PC-3 (cell line): Measurements from ENCODE around the gene RHCE. TPM values are rescaled to one million over a fixed set of nuclear protein-coding genes. Genes with fewer than 3 reads are reported as not detected.
"Not testable (repeated sequence)": the region's sequence is repeated elsewhere in the genome, so short reads cannot be mapped to it uniquely, and the experiment has no call there.

Source experiments
- ATAC-seq: fragments of 200-7000 bp; cut with Tn5 transposase; 2 replicates; pipeline ENCODE4 v1.9.1; 2020; ENCODE audit warnings: mild to moderate bottlenecking, moderate library complexity
- BruUV-seq: library from RNA; stranded (reverse); fragments of 400-500 nt; replicated peaks from 2 replicates; lab custom pipeline; 2021; lab: Mats Ljungman, UMichigan
- CTCF ChIA-PET: fragments of 300-600 bp; sonication (Branson Sonifier 250); formaldehyde crosslinking; loops from one replicate; lab custom pipeline; 2022; ENCODE audit warnings: antibody characterized with exemption; lab: Charles Lee
- POLR2A ChIA-PET: fragments of 300-600 bp; sonication (Branson Sonifier 250); formaldehyde crosslinking; loops from one replicate; lab custom pipeline; 2022; ENCODE audit warnings: antibody characterized with exemption; ENCODE audit not compliant: unreplicated experiment; lab: Charles Lee
- DNase-seq: peaks from one replicate; pipeline ENCODE4 v3.0.0-alpha.2; 2015
- H2AFZ ChIP-seq: fragments of 300-600 bp; sonication (generic); 2 replicates; pipeline ENCODE4 v1.6.0; 2016; ENCODE audit warnings: antibody characterized with exemption, low read length
- H3F3A ChIP-seq: fragments of 300-600 bp; sonication (generic); one replicate; pipeline ENCODE4 v1.6.0; 2017; ENCODE audit warnings: antibody characterized with exemption, low read length, control low read depth, mild to moderate bottlenecking; ENCODE audit not compliant: unreplicated experiment
- H3K27ac ChIP-seq: fragments of 300-600 bp; sonication (generic); 2 replicates; pipeline ENCODE4 v1.5.1; 2016; ENCODE audit warnings: mild to moderate bottlenecking, low read length
- H3K27me3 ChIP-seq: fragments of 300-600 bp; sonication (generic); 2 replicates; pipeline ENCODE4 v1.6.1; 2016; ENCODE audit warnings: low read length, mixed read lengths
- H3K36me3 ChIP-seq: fragments of 300-600 bp; sonication (generic); 2 replicates; pipeline ENCODE4 v1.6.1; 2016; ENCODE audit warnings: low read depth, mixed run types, low read length, mixed read lengths
- H3K4me1 ChIP-seq: fragments of 300-600 bp; sonication (generic); 2 replicates; pipeline ENCODE4 v1.5.1; 2016; ENCODE audit warnings: low read length; ENCODE audit not compliant: insufficient read depth
- H3K4me2 ChIP-seq: fragments of 300-600 bp; sonication (generic); 2 replicates; pipeline ENCODE4 v1.6.0; 2016; ENCODE audit warnings: low read length
- H3K4me3 ChIP-seq: fragments of 300-600 bp; sonication (generic); 2 replicates; pipeline ENCODE4 v1.5.1; 2016; ENCODE audit warnings: mild to moderate bottlenecking, low read length, mixed read lengths
- H3K79me2 ChIP-seq: fragments of 300-600 bp; sonication (generic); 2 replicates; pipeline ENCODE4 v1.6.1; 2017; ENCODE audit warnings: low read length, mixed read lengths
- H3K9ac ChIP-seq: fragments of 300-600 bp; sonication (generic); 2 replicates; pipeline ENCODE4 v1.6.0; 2016; ENCODE audit warnings: mild to moderate bottlenecking, low read length
- H3K9me2 ChIP-seq: fragments of 300-600 bp; sonication (generic); replicated peaks from 2 replicates; pipeline ENCODE4 v1.6.1; 2016; ENCODE audit warnings: mixed run types, low read length, mixed read lengths
- H3K9me3 ChIP-seq: fragments of 300-600 bp; sonication (generic); 2 replicates; pipeline ENCODE4 v1.6.1; 2016; ENCODE audit warnings: low read length, mixed read lengths
- H4K20me1 ChIP-seq: fragments of 300-600 bp; sonication (generic); 2 replicates; pipeline ENCODE4 v1.6.1; 2016; ENCODE audit warnings: low read length, mixed read lengths
- intact Hi-C: fragments of 100-400 bp; cut with micrococcal nuclease; formaldehyde crosslinking; loops from 2 replicates; pipeline ENCODE4 v1.9.0; 2023
- total RNA-seq: library from RNA; depleted of rRNA; stranded (reverse); fragments of >200 nt; gene quantifications from 2 replicates; pipeline ENCODE4 v1.2.3, GENCODE V29; 2014

The RHCE gene
- total RNA-seq, 1 experiment from 2014 or later: 1.1 TPM

- H3K9me2 ChIP-seq, H3K27me3 ChIP-seq, DNase-seq, H3F3A ChIP-seq, H2AFZ ChIP-seq, CTCF ChIA-PET, ATAC-seq, H3K4me1 ChIP-seq, H3K4me2 ChIP-seq, H3K4me3 ChIP-seq, H3K9me3 ChIP-seq, BruUV-seq, H3K27ac ChIP-seq, H3K9ac ChIP-seq, H4K20me1 ChIP-seq, H3K36me3 ChIP-seq, POLR2A ChIA-PET, H3K79me2 ChIP-seq: not testable (repeated sequence)
- intact Hi-C loops: loop anchor here (10.0 kb wide), 1 partner anchor 130 kb away; no protein-coding TSS in a partner anchor
Observed at GRCh38 chr1:25414578-25414977, 6.0 kb downstream of the RHCE start.

DNA sequence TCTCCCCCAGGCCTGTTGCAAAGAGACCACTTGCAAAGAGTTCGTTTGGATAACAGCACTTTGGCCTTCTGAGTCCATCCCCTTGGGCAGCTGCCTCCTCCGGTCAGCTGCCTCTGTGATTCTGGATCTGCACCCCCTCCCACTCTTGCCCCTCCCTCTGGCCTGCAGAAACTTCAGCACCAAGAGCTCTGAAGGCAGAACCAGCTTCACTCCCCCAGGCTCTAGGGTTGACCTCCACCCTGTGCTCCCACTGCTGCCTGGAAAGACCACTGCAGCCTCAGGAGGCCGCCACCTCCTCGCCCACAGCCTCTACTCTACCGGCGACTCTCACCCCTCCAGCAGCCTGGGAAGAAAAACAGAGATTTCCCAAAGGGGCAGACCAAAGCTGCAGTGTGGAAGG, 6.5 kb downstream of the RHCE start:
- H3K27ac ChIP-seq, H3K79me2 ChIP-seq, H3F3A ChIP-seq, H3K27me3 ChIP-seq, CTCF ChIA-PET, H3K4me2 ChIP-seq, H3K36me3 ChIP-seq, POLR2A ChIA-PET, H3K4me3 ChIP-seq, H3K9ac ChIP-seq, H3K9me2 ChIP-seq, H3K4me1 ChIP-seq, H2AFZ ChIP-seq, BruUV-seq, ATAC-seq, H3K9me3 ChIP-seq, H4K20me1 ChIP-seq, DNase-seq: not testable (repeated sequence)
- intact Hi-C loops: loop anchor here (10.0 kb wide), 1 partner anchor 129 kb away; no protein-coding TSS in a partner anchor

- H3K4me3 ChIP-seq, H3K27me3 ChIP-seq, BruUV-seq, H3K9me2 ChIP-seq, H3K4me2 ChIP-seq, H3K4me1 ChIP-seq, H3K36me3 ChIP-seq, H2AFZ ChIP-seq, H4K20me1 ChIP-seq, H3K9ac ChIP-seq, H3K9me3 ChIP-seq, H3K79me2 ChIP-seq, ATAC-seq, CTCF ChIA-PET, H3F3A ChIP-seq, POLR2A ChIA-PET, H3K27ac ChIP-seq, DNase-seq: not testable (repeated sequence)
- intact Hi-C loops: loop anchor here (10.0 kb wide), 1 partner anchor 128 kb away; no protein-coding TSS in a partner anchor
Observed at GRCh38 chr1:25412872-25413623, 7.6 kb downstream of the RHCE start.

DNA sequence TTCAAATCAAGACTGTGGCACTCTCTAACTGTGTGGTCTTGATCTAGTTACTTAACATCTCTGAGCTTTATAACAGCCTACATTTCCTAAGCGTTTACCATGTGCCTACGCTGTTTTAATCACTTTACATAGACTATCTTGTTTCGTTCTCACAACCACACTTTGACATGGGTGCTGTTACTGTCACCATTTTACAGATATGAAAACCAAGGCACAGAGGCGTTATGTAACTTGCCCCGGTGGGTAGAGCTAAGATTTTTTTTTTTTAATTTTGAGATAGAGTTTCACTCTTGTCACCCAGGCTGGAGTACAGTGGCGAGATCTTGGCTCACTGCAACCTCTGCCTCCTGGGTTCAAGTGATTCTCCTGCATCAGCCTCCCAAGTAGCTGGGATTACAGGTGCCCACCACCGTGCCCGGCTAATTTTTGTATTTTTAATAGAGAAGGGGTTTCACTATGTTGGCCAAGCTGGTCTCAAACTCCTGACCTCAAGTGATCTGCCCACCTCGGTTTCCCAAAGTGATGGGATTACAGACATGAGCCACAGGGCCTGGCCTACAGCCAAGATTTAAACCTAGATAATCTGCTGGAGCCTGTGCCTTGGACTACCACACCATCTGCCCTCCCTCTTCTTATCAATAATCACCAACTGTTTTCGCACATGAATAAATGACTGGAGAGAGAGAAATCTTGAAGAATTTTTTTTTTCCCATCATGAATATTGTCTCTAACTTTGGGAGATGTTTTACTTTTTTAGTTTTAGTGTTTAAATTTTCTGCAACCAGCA, 10.8 kb downstream of the RHCE start:
- intact Hi-C loops: loop anchor here (10.0 kb wide), 1 partner anchor 125 kb away; no protein-coding TSS in a partner anchor

GRCh38 chr1:25405731-25406305, 14.8 kb downstream of the RHCE start:
- ATAC-seq, H3K9me2 ChIP-seq, H3K9ac ChIP-seq, H4K20me1 ChIP-seq, H3K4me3 ChIP-seq, POLR2A ChIA-PET, intact Hi-C loops, H3K4me1 ChIP-seq, H3F3A ChIP-seq, H2AFZ ChIP-seq, H3K27me3 ChIP-seq, H3K36me3 ChIP-seq, H3K79me2 ChIP-seq, H3K9me3 ChIP-seq, DNase-seq, H3K27ac ChIP-seq, BruUV-seq, H3K4me2 ChIP-seq: not testable (repeated sequence)
- CTCF ChIA-PET: interaction anchor here (0.7 kb wide), 1 partner anchor 119 kb away, joined by 3 read pairs; no protein-coding TSS in a partner anchor

More for the DNA sequence above, 10.8 kb downstream of the RHCE start:
- POLR2A ChIA-PET, H3F3A ChIP-seq, H3K9me3 ChIP-seq, H3K27ac ChIP-seq, CTCF ChIA-PET, H3K4me2 ChIP-seq, H3K4me3 ChIP-seq, ATAC-seq, H3K79me2 ChIP-seq, H2AFZ ChIP-seq, H3K36me3 ChIP-seq, BruUV-seq, H4K20me1 ChIP-seq, H3K9ac ChIP-seq, H3K4me1 ChIP-seq, H3K27me3 ChIP-seq, H3K9me2 ChIP-seq, DNase-seq: not testable (repeated sequence)

- H3K9me3 ChIP-seq, DNase-seq, CTCF ChIA-PET, H2AFZ ChIP-seq, H3K36me3 ChIP-seq, H3K27ac ChIP-seq, H4K20me1 ChIP-seq, H3K9ac ChIP-seq, H3K9me2 ChIP-seq, H3K4me1 ChIP-seq, H3F3A ChIP-seq, H3K4me2 ChIP-seq, POLR2A ChIA-PET, H3K79me2 ChIP-seq, BruUV-seq, H3K4me3 ChIP-seq, H3K27me3 ChIP-seq: not testable (repeated sequence)
- intact Hi-C loops: loop anchor here (5.0 kb wide), 1 partner anchor 119 kb away; no protein-coding TSS in a partner anchor
- peak; percentile 85 for ATAC-seq
Observed at GRCh38 chr1:25402947-25403803, 17.4 kb downstream of the RHCE start.
